ENCODE results near the gene CCDC78. TPM values are rescaled to one million over a fixed set of nuclear protein-coding genes. Genes with fewer than 3 reads are reported as not detected.
"Not testable (repeated sequence)": the region's sequence is repeated elsewhere in the genome, so short reads cannot be mapped to it uniquely, and the experiment has no call there.

CCDC78 gene
- total RNA-seq, 1 donor from 2014 or later = 1.0 TPM

- no peak for DNase-seq (ENCODE audit: low spot score)
These were observed 1.2 kb downstream of the CCDC78 start for GRCh38 chr16:725041-725376.

- DNase-seq (ENCODE audit: low spot score) = no peak
These were observed 1.8 kb downstream of the CCDC78 start for GRCh38 chr16:724188-725040.

- no peak for DNase-seq (ENCODE audit: low spot score)
These were observed 2.5 kb downstream of the CCDC78 start for GRCh38 chr16:723695-724094.

- DNase-seq (ENCODE audit: low spot score) = no peak
These were observed 3.2 kb downstream of the CCDC78 start for GRCh38 chr16:722835-723633.

GRCh38 chr16:721765-722540 is 4.3 kb downstream of the CCDC78 start:
- no peak for DNase-seq (ENCODE audit: low spot score)

GRCh38 chr16:720990-721764 is 5.1 kb downstream of the CCDC78 start, which contains the start of gene ANTKMT:
ANTKMT (plus strand) TSS chr16:721146; CDS start chr16:721275, 129 bp downstream.
- no peak for DNase-seq (ENCODE audit: low spot score)

- no peak for DNase-seq (ENCODE audit: low spot score)
These were observed 5.7 kb downstream of the CCDC78 start for GRCh38 chr16:720447-720989.

- no peak for DNase-seq (ENCODE audit: low spot score)
These were observed 6.3 kb downstream of the CCDC78 start for GRCh38 chr16:719815-720446.

GRCh38 chr16:718922-719321 is 7.3 kb downstream of the CCDC78 start:
- DNase-seq (ENCODE audit: low spot score) = no peak

GRCh38 chr16:718389-718788 is 7.9 kb downstream of the CCDC78 start:
- no peak for DNase-seq (ENCODE audit: low spot score)

- no peak for DNase-seq (ENCODE audit: low spot score)
These were observed 8.6 kb downstream of the CCDC78 start for GRCh38 chr16:717450-718245.

GRCh38 chr16:716768-717325 is 9.4 kb downstream of the CCDC78 start:
- no peak for DNase-seq (ENCODE audit: low spot score)

GRCh38 chr16:716200-716568 is 10.1 kb downstream of the CCDC78 start:
- no peak for DNase-seq (ENCODE audit: low spot score)

GRCh38 chr16:715477-716199 is 10.6 kb downstream of the CCDC78 start:
- no peak for DNase-seq (ENCODE audit: low spot score)

GRCh38 chr16:714558-715476 is 11.4 kb downstream of the CCDC78 start, which contains the start of gene METRN:
METRN (plus strand) TSS chr16:715118; CDS start chr16:715290, 172 bp downstream.
- DNase-seq (ENCODE audit: low spot score) = peak; percentile 97

- DNase-seq (ENCODE audit: low spot score) = no peak
These were observed 12.2 kb downstream of the CCDC78 start for GRCh38 chr16:714079-714478.

- DNase-seq (ENCODE audit: low spot score) = not testable (repeated sequence)
These were observed 13.4 kb downstream of the CCDC78 start for GRCh38 chr16:712740-713250.
